SK-N-SH treated with all-trans-retinoic acid at 6 μM for 48 hours (cell line): ENCODE results near the gene CLCN6.

Experiments used
- ATAC-seq: fragments of 200-7000 bp; cut with Tn5 transposase; 3 replicates; pipeline ENCODE4 v1.9.1; 2020; ENCODE audit warnings: mild to moderate bottlenecking, moderate library complexity
- BACH2 ChIP-seq: fragments of 250-450 bp; sonication (Bioruptor Pico); IDR thresholded peaks from 2 replicates; pipeline ENCODE4 v1.9.0; 2021; ENCODE audit warnings: mild to moderate bottlenecking, borderline replicate concordance
- CREB5 ChIP-seq: fragments of 250-450 bp; sonication (Bioruptor Pico); IDR thresholded peaks from 2 replicates; pipeline ENCODE4 v1.5.1; 2020; ENCODE audit warnings: low read depth, mild to moderate bottlenecking, moderate library complexity
- GLIS3 ChIP-seq: fragments of 250-450 bp; sonication (Bioruptor Pico); IDR thresholded peaks from 2 replicates; pipeline ENCODE4 v1.5.0; 2020; ENCODE audit warnings: mild to moderate bottlenecking, moderate library complexity
- OSR1 ChIP-seq: fragments of 250-450 bp; sonication (Bioruptor Pico); IDR thresholded peaks from 2 replicates; pipeline ENCODE4 v1.8.0; 2022; ENCODE audit warnings: moderate library complexity, mild to moderate bottlenecking, inconsistent platforms
- POU6F1 ChIP-seq: fragments of 250-450 bp; sonication (Bioruptor Pico); IDR thresholded peaks from 2 replicates; pipeline ENCODE4 v1.8.0; 2021; ENCODE audit warnings: low read depth, mild to moderate bottlenecking, moderate library complexity, borderline replicate concordance
- SNAI2 ChIP-seq: fragments of 250-450 bp; sonication (Bioruptor Pico); IDR thresholded peaks from 2 replicates; pipeline ENCODE4 v1.5.0; 2020; ENCODE audit warnings: mild to moderate bottlenecking, moderate library complexity
- TCF4 ChIP-seq: fragments of 250-450 bp; sonication (Bioruptor Pico); IDR thresholded peaks from 2 replicates; pipeline ENCODE4 v1.8.0; 2021; ENCODE audit warnings: mild to moderate bottlenecking, moderate library complexity, borderline replicate concordance
- TOX ChIP-seq: fragments of 250-450 bp; sonication (Bioruptor Pico); IDR thresholded peaks from 2 replicates; pipeline ENCODE4 v1.8.0; 2021; ENCODE audit warnings: mild to moderate bottlenecking, moderate library complexity, borderline replicate concordance
- TSHZ2 ChIP-seq: fragments of 250-450 bp; sonication (Bioruptor Pico); IDR thresholded peaks from 2 replicates; pipeline ENCODE4 v1.5.0; 2020; ENCODE audit warnings: mild to moderate bottlenecking, moderate library complexity
- ZNF565 ChIP-seq: fragments of 450-650 bp; formaldehyde crosslinking; conservative IDR thresholded peaks from 2 replicates; pipeline ENCODE4 v1.5.0; 2020; ENCODE audit warnings: low read depth, mild to moderate bottlenecking, moderate library complexity
- ZNF70 ChIP-seq: fragments of 450-650 bp; formaldehyde crosslinking; IDR thresholded peaks from 2 replicates; pipeline ENCODE4 v1.5.0; 2020; ENCODE audit warnings: mild to moderate bottlenecking, moderate library complexity
- ZNF8 ChIP-seq: fragments of 450-650 bp; formaldehyde crosslinking; IDR thresholded peaks from 2 replicates; pipeline ENCODE4 v1.5.0; 2020; ENCODE audit warnings: mild to moderate bottlenecking, moderate library complexity
- TF ChIP-seq, protein P1 (sequence below): fragments of 250-450 bp; sonication (Bioruptor Pico); IDR thresholded peaks from 2 replicates; pipeline ENCODE4 v1.8.0; 2020; ENCODE audit warnings: mild to moderate bottlenecking, moderate library complexity, borderline replicate concordance
- TF ChIP-seq, protein P2 (sequence below): fragments of 250-450 bp; sonication (Bioruptor Pico); IDR thresholded peaks from 2 replicates; pipeline ENCODE4 v1.5.1; 2021; ENCODE audit warnings: mild to moderate bottlenecking, moderate library complexity

Gene CLCN6

DNA sequence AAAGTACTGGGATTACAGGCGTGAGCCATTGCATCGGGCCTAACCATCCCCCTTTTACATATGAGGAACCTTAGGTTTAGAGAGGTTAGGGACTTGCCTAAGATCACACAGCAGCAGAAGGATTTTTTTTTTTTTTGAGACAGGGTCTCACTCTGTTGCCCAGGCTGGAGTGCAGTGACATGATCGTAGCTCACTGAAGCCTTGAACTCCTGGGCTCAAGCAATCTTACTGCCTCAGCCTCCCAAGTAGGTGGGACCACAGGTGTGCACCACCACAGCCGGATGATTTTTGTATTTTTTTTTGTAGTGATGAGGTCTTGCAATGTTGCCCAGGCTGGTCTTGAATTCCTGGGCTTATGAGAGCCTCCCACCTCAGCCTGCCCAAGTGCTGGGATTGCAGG lies 46.2 kb upstream of the CLCN6 start (continued):
- TF ChIP-seq ZNF8 (CRISPR knock-in tag) (no peak), CREB5 (no peak), POU6F1 (no peak), GLIS3 (CRISPR knock-in tag) (no peak), ZNF70 (no peak), ZNF565 (CRISPR knock-in tag) (no peak)
- TF ChIP-seq, protein P1, sequence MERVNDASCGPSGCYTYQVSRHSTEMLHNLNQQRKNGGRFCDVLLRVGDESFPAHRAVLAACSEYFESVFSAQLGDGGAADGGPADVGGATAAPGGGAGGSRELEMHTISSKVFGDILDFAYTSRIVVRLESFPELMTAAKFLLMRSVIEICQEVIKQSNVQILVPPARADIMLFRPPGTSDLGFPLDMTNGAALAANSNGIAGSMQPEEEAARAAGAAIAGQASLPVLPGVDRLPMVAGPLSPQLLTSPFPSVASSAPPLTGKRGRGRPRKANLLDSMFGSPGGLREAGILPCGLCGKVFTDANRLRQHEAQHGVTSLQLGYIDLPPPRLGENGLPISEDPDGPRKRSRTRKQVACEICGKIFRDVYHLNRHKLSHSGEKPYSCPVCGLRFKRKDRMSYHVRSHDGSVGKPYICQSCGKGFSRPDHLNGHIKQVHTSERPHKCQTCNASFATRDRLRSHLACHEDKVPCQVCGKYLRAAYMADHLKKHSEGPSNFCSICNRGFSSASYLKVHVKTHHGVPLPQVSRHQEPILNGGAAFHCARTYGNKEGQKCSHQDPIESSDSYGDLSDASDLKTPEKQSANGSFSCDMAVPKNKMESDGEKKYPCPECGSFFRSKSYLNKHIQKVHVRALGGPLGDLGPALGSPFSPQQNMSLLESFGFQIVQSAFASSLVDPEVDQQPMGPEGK: no peak

DNA sequence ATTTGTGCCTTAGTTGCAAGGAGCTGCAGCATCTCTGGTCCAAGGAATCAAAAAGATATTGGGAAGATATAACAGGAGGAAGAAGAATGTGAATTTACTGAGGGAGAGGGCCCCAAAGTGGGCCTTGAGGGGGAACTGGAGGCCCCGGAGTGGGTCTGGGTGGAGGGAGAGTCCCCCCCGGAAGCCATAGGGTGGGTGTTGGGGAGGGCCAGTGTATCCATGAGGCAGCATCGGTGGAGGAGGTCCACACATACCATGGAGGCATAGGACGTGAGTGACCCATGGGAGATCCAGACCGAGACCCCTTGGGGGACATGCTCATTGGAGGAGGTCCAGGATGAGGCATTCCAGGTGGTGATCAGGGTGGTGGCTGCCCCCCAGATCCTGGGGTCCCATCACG lies 44.7 kb upstream of the CLCN6 start:
- ATAC-seq: no peak

GRCh38 chr1:11761988-11762406 lies 44.0 kb upstream of the CLCN6 start, which contains the start of gene C1orf167:
TSS of gene C1orf167 (plus strand) at chr1:11762193. CDS start at chr1:11764401, 2,208 bp downstream.
- ATAC-seq: no peak
- TF ChIP-seq TCF4: no peak
- TF ChIP-seq SNAI2 (CRISPR knock-in tag): no peak
- TF ChIP-seq ZNF565 (CRISPR knock-in tag): no peak
- no peak for TF ChIP-seq TSHZ2 (CRISPR knock-in tag)
- TF ChIP-seq, protein P1: no peak
- TF ChIP-seq, protein P2, sequence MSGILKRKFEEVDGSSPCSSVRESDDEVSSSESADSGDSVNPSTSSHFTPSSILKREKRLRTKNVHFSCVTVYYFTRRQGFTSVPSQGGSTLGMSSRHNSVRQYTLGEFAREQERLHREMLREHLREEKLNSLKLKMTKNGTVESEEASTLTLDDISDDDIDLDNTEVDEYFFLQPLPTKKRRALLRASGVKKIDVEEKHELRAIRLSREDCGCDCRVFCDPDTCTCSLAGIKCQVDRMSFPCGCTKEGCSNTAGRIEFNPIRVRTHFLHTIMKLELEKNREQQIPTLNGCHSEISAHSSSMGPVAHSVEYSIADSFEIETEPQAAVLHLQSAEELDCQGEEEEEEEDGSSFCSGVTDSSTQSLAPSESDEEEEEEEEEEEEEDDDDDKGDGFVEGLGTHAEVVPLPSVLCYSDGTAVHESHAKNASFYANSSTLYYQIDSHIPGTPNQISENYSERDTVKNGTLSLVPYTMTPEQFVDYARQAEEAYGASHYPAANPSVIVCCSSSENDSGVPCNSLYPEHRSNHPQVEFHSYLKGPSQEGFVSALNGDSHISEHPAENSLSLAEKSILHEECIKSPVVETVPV: no peak
- TF ChIP-seq BACH2 (CRISPR knock-in tag): no peak
- no peak for TF ChIP-seq GLIS3 (CRISPR knock-in tag)
- no peak for TF ChIP-seq CREB5
- no peak for TF ChIP-seq ZNF70
- no peak for TF ChIP-seq OSR1 (CRISPR knock-in tag)

More for the DNA sequence above, 44.7 kb upstream of the CLCN6 start:
- TF ChIP-seq TOX (CRISPR knock-in tag) (no peak), TSHZ2 (CRISPR knock-in tag) (no peak)
- TF ChIP-seq, protein P1: no peak
